ENCODE measurements around the gene SIX5. TPM values are rescaled to one million over a fixed set of nuclear protein-coding genes. Genes with fewer than 3 reads are reported as not detected.

SIX5 gene
- total RNA-seq, 1 experiment from 2014 or later = 9.3 TPM

DNA sequence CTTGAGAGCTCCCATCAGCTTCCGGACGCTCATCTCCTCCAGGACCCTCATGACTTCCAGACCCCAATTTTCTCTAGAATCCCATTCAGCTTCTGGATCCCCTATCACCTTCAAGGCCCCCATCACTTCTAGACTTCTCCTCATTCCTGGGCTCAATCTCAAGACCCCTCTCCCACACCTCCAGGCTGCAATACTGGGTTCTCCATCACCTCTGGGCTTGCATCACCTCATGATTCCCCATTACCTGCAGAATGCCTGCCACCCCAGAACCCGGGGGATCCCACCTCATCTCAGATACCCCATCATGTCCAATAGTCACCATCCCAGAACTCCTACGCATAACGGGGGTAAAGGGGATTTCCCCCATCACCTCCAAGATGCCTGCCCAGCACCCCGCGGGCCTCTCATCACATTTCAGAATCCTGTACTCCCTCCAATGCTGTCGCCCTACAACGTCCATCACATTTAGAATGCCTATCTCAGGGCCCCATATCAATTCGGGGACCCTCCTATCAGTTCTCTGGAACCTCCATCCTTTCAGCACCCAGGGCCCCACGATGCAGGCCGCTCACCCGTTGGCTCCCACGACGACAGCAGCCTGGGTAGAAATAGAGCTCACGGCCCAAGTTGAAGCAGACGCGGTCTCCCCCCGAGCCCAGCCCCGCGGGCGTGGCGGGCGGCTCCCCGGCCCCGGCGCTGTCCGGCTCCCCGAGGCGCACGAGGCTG, 22.9 kb upstream of the SIX5 start:
- Histone ChIP-seq H4K20me1 (ENCODE audit: low read length) (no peaks in the 10 kb centered on the region), H3K36me3 (ENCODE audit: low read depth, low read length) (peaks cover 8% of the 10 kb centered on the region; the same call in 1 of the 2 replicates), H3F3A (ENCODE audit: low read length, unreplicated experiment) (no peaks in the 10 kb centered on the region), H3K9ac (ENCODE audit: low read length) (peak overlapping the region; percentile 83), H3K9me2 (replicated peaks; ENCODE audit: low read length) (no peaks in the 10 kb centered on the region), H3K9me3 (ENCODE audit: low read length) (no peaks in the 10 kb centered on the region), H2AFZ (ENCODE audit: low read length) (no peak overlapping the region), H3K4me2 (ENCODE audit: low read length) (peak overlapping the region; percentile 97), H3K27ac (ENCODE audit: low read length) (no peak overlapping the region), H3K27me3 (ENCODE audit: low read length) (no peaks in the 10 kb centered on the region), H3K79me2 (ENCODE audit: low read length) (peaks cover 16% of the 10 kb centered on the region), H3K4me1 (ENCODE audit: insufficient read depth, low read length) (peaks cover 6% of the 10 kb centered on the region; the same call in 1 of the 2 replicates), H3K4me3 (ENCODE audit: low read length) (peak overlapping the region; percentile 93)
- ATAC-seq (no peak), DNase-seq (no peak)
- BruUV-seq (replicated peaks) = TSS peak; percentile 49
- TF ChIP-seq, protein P1, sequence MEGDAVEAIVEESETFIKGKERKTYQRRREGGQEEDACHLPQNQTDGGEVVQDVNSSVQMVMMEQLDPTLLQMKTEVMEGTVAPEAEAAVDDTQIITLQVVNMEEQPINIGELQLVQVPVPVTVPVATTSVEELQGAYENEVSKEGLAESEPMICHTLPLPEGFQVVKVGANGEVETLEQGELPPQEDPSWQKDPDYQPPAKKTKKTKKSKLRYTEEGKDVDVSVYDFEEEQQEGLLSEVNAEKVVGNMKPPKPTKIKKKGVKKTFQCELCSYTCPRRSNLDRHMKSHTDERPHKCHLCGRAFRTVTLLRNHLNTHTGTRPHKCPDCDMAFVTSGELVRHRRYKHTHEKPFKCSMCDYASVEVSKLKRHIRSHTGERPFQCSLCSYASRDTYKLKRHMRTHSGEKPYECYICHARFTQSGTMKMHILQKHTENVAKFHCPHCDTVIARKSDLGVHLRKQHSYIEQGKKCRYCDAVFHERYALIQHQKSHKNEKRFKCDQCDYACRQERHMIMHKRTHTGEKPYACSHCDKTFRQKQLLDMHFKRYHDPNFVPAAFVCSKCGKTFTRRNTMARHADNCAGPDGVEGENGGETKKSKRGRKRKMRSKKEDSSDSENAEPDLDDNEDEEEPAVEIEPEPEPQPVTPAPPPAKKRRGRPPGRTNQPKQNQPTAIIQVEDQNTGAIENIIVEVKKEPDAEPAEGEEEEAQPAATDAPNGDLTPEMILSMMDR (conservative IDR thresholded peaks at IDR 0.05; ENCODE audit: low read depth, low read length) = no peak
- TF ChIP-seq EZH2phosphoT487 (IDR thresholded peaks at IDR 0.05; ENCODE audit: borderline replicate concordance, low read length) (no peak), EZH2 (IDR thresholded peaks at IDR 0.05; ENCODE audit: low read length, unreplicated experiment) (no peak)
- POLR2A ChIA-PET (ENCODE audit: unreplicated experiment) = interaction anchor here (0.5 to 0.6 kb wide), 2 partner anchors 23 to 47 kb away, joined by 3 to 10 read pairs; no protein-coding TSS in a partner anchor
- intact Hi-C loops (cut with micrococcal nuclease) = no loop called here
- CTCF ChIA-PET = no interaction called here

DNA sequence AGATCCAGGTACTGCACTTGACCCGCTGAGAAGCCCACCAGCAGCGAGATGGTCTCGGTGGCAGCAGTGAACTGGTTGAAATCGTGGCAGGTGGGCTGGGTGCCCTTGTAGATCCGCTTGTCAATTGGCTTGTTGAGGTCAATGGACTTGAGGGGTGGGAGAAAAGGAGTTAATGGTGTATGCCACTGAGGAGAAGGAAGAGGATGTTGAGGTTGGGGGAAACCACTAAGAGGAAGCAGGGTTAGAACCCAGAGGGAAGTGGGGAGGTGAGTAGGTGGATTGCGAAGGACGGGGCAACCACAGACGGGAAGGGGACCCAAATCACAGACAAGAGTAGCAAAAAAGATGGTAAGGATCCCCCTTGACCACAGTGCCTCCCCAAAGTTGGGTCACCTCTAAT, 21.9 kb upstream of the SIX5 start:
- no peak overlapping the region for H3K9ac ChIP-seq (ENCODE audit: low read length)
- no peak overlapping the region for H2AFZ ChIP-seq (ENCODE audit: low read length)
- H3F3A ChIP-seq (ENCODE audit: low read length, unreplicated experiment) = no peaks in the 10 kb centered on the region
- peaks cover 6% of the 10 kb centered on the region; the same call in 1 of the 2 replicates for H3K4me1 ChIP-seq (ENCODE audit: insufficient read depth, low read length)
- no TSS peak for BruUV-seq (replicated peaks)
- intact Hi-C loops (cut with micrococcal nuclease) = no loop called here
- no peaks in the 10 kb centered on the region for H3K9me2 ChIP-seq (replicated peaks; ENCODE audit: low read length)
- peaks cover 16% of the 10 kb centered on the region for H3K79me2 ChIP-seq (ENCODE audit: low read length)
- ChIA-PET CTCF (no interaction called here), POLR2A (ENCODE audit: unreplicated experiment) (no interaction called here)
- TF ChIP-seq, protein P1 (conservative IDR thresholded peaks at IDR 0.05; ENCODE audit: low read depth, low read length) = no peak
- H3K9me3 ChIP-seq (ENCODE audit: low read length) = no peaks in the 10 kb centered on the region
- DNase-seq = no peak
- H3K27ac ChIP-seq (ENCODE audit: low read length) = no peak overlapping the region
- peaks cover 8% of the 10 kb centered on the region; the same call in 1 of the 2 replicates for H3K36me3 ChIP-seq (ENCODE audit: low read depth, low read length)
- H4K20me1 ChIP-seq (ENCODE audit: low read length) = no peaks in the 10 kb centered on the region
- peak overlapping the region; percentile 93; the same call in 1 of the 2 replicates for H3K4me3 ChIP-seq (ENCODE audit: low read length)
- no peaks in the 10 kb centered on the region for H3K27me3 ChIP-seq (ENCODE audit: low read length)
- peak overlapping the region; percentile 97 for H3K4me2 ChIP-seq (ENCODE audit: low read length)
- no peak for ATAC-seq

DNA sequence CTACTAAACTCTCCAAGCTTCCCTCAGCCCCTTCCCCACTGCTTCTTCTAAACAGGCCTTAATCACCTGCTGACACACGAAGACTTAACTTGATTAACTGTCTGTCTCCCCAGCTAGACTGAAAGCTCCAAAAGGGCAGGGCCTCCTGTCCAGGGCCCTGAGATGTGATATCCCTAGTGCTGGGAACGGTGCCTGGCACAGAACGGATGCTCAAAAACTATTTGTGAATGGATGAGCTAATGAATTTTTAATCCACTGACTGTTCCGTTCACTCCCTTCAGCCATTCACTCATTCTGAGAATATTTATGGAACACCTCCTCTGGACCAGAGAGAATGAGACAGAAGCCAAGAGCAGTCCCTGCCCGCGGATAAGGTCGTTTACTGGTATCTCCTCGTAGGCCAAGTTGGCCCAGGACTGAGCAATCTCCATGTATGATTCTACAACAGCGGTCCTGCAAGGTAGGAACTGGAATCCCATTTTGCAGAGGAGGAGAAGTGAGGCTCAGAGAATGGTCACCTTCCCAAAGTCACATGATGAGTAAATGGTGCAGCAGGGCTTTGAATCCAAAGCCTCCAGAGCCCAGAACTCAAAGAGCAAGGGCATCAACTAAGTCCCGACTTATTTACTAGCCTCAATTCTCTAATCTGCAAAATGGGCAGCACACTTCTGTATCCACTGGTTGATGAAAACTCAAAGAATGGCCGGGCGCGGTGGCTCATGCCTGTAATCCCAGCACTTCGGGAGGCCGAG, 20.2 kb upstream of the SIX5 start:
- peaks cover 16% of the 10 kb centered on the region for H3K79me2 ChIP-seq (ENCODE audit: low read length)
- H3K9me3 ChIP-seq (ENCODE audit: low read length) = no peaks in the 10 kb centered on the region
- ChIA-PET POLR2A (ENCODE audit: unreplicated experiment) (no interaction called here), CTCF (no interaction called here)
- DNase-seq = no peak
- ATAC-seq = no peak
- BruUV-seq (replicated peaks) = TSS peak; percentile 2
- H3K4me2 ChIP-seq (ENCODE audit: low read length) = no peak overlapping the region
- intact Hi-C loops (cut with micrococcal nuclease) = no loop called here
- no peaks in the 10 kb centered on the region for H4K20me1 ChIP-seq (ENCODE audit: low read length)
- H3F3A ChIP-seq (ENCODE audit: low read length, unreplicated experiment) = no peaks in the 10 kb centered on the region
- TF ChIP-seq, protein P1 (conservative IDR thresholded peaks at IDR 0.05; ENCODE audit: low read depth, low read length) = no peak
- TF ChIP-seq EZH2phosphoT487 (IDR thresholded peaks at IDR 0.05; ENCODE audit: borderline replicate concordance, low read length) (no peak), EZH2 (IDR thresholded peaks at IDR 0.05; ENCODE audit: low read length, unreplicated experiment) (no peak)
- no peaks in the 10 kb centered on the region for H3K27me3 ChIP-seq (ENCODE audit: low read length)
- no peak overlapping the region for H3K27ac ChIP-seq (ENCODE audit: low read length)
- no peak overlapping the region for H2AFZ ChIP-seq (ENCODE audit: low read length)
- H3K9me2 ChIP-seq (replicated peaks; ENCODE audit: low read length) = no peaks in the 10 kb centered on the region
- H3K9ac ChIP-seq (ENCODE audit: low read length) = no peak overlapping the region
- H3K4me3 ChIP-seq (ENCODE audit: low read length) = no peak overlapping the region
- H3K36me3 ChIP-seq (ENCODE audit: low read depth, low read length) = peaks cover 8% of the 10 kb centered on the region; the same call in 1 of the 2 replicates
- peaks cover 6% of the 10 kb centered on the region; the same call in 1 of the 2 replicates for H3K4me1 ChIP-seq (ENCODE audit: insufficient read depth, low read length)
